Esophagus muscularis mucosa (tissue), 4 donors: Measurements from ENCODE around the gene EEIG2. TPM values are rescaled to one million over a fixed set of nuclear protein-coding genes. Genes with fewer than 3 reads are reported as not detected.

Experiments
- DNase-seq: peaks from one replicate; pipeline ENCODE4 v3.0.0-alpha.2; 2017; ENCODE audit errors: extremely low spot score
- H3K27ac ChIP-seq, 4 donors: fragments of 200-600 bp; sonication (generic); replicated peaks in 1 of 4; 1 replicate in 3 of 4; 2 replicates in 1 of 4; pipeline ENCODE4 v1.5.1; 2016 to 2019; ENCODE audit warnings: mild to moderate bottlenecking in 1 of 4
- H3K27me3 ChIP-seq, 4 donors: fragments of 200-600 bp; sonication (generic); one replicate each; pipeline versions ENCODE4 v1.5.1 to v1.6.0; 2016 to 2019
- H3K36me3 ChIP-seq, 4 donors: fragments of 200-600 bp; sonication (generic); one replicate each; pipeline ENCODE4 v1.5.1; 2016 to 2019
- H3K4me1 ChIP-seq, 4 donors: fragments of 200-600 bp; sonication (generic); one replicate each; pipeline ENCODE4 v1.5.1; 2016 to 2019
- H3K4me3 ChIP-seq, 4 donors: fragments of 200-600 bp; sonication (generic); 1 replicate in 2 of 4; 2 replicates in 2 of 4; pipeline ENCODE4 v1.5.1; 2016 to 2019; ENCODE audit warnings: mild to moderate bottlenecking in 4 of 4, moderate library complexity in 1 of 4
- H3K9me3 ChIP-seq, 4 donors: fragments of 200-600 bp; sonication (generic); 1 replicate in 3 of 4; 2 replicates in 1 of 4; pipeline ENCODE4 v1.5.1; 2016 to 2019
- EP300 ChIP-seq: sonication (generic); formaldehyde crosslinking; IDR thresholded peaks from one replicate; pipeline ENCODE4 v1.6.1; 2017; ENCODE audit warnings: antibody characterized with exemption
- POLR2A ChIP-seq: fragments of 450-650 bp; IDR thresholded peaks from one replicate; pipeline ENCODE4 v1.6.1; 2017; ENCODE audit warnings: antibody characterized with exemption, moderate library complexity, mild to moderate bottlenecking, low read depth
- POLR2AphosphoS5 ChIP-seq, 2 donors: sonication (generic); formaldehyde crosslinking; IDR thresholded peaks; one replicate each; pipeline ENCODE4 v1.6.1; 2017; ENCODE audit warnings: antibody characterized with exemption in 2 of 2
- whole genome bisulfite sequencing: methylation state at CpG from one replicate; pipeline ENCODE4 v1.1.5; 2018; 5-methylcytosine and 5-hydroxymethylcytosine counted together
- intact Hi-C: fragments of 100-400 bp; cut with DNase I; formaldehyde crosslinking; loops from one replicate; pipeline ENCODE4 v1.15.1; 2023
- total RNA-seq, 4 donors: library from RNA; depleted of rRNA; stranded (reverse); fragments of >200 nt; gene quantifications; one replicate each; pipeline versions ENCODE4 v1.1.0 to v1.2.1, GENCODE V29; 2016
- TF ChIP-seq, protein P1 (sequence below), 3 experiments: fragments of 200-600 bp in 2 of 3; fragments of 450-650 bp in 1 of 3; sonication (generic) in 2 of 3; IDR thresholded peaks; one replicate each; pipeline ENCODE4 v1.5.1; 2017 to 2019; ENCODE audit warnings: antibody characterized with exemption in 3 of 3, mild to moderate bottlenecking in 2 of 3, moderate library complexity in 1 of 3

The EEIG2 gene
- total RNA-seq, 4 donors from 2014 or later: 11.6 to 17.2 (median 14.4) TPM

DNA sequence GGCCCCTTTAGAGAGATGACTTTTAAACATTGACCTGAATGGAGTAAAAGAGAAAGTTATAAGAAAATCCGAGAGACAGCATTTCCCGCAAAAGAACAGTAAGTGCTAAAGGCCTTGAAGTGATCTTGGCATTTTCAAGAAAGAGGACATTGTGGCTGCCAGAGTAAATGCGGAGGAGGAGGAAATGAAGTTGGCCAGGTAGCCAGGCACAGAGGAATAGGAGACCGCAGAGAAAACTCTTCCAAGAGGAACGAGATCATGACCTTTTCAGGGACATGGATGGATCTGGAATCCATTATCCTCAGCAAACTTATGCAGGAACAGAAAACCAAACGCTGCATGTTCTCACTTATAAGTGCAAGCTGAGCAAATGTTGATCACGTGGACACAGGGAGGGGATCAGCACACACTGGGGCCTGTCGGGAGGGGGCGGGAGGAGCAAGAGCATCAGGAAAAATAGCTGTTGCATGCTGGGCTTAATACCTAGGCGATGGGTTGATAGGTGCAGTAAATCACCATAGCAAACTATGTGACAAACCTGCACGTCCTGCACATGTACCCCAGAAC is 49.7 kb downstream of the EEIG2 start:
- peaks cover 10 to 21% (median 14%) of the 10 kb centered on the region in 4 donors for H3K4me1 ChIP-seq
- DNase-seq: no peak
- peaks cover 0 to 13% (median 3%) of the 10 kb centered on the region in 4 donors for H3K36me3 ChIP-seq
- no peak overlapping the region for H3K27ac ChIP-seq
- intact Hi-C loops: no loop called here
- no peak overlapping the region for H3K4me3 ChIP-seq
- WGBS: 48% methylated on average over 11 of the region's 11 CpGs
- no peaks in the 10 kb centered on the region for H3K9me3 ChIP-seq
- TF ChIP-seq, protein P1, sequence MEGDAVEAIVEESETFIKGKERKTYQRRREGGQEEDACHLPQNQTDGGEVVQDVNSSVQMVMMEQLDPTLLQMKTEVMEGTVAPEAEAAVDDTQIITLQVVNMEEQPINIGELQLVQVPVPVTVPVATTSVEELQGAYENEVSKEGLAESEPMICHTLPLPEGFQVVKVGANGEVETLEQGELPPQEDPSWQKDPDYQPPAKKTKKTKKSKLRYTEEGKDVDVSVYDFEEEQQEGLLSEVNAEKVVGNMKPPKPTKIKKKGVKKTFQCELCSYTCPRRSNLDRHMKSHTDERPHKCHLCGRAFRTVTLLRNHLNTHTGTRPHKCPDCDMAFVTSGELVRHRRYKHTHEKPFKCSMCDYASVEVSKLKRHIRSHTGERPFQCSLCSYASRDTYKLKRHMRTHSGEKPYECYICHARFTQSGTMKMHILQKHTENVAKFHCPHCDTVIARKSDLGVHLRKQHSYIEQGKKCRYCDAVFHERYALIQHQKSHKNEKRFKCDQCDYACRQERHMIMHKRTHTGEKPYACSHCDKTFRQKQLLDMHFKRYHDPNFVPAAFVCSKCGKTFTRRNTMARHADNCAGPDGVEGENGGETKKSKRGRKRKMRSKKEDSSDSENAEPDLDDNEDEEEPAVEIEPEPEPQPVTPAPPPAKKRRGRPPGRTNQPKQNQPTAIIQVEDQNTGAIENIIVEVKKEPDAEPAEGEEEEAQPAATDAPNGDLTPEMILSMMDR (IDR thresholded peaks at IDR 0.05): no peak
- TF ChIP-seq POLR2AphosphoS5 (IDR thresholded peaks at IDR 0.05): no peak
- no peak for TF ChIP-seq EP300
- no peak for TF ChIP-seq POLR2A
- no peaks in the 10 kb centered on the region for H3K27me3 ChIP-seq

Other genes starting within 250 kb of the EEIG2 start
- not detected for gene NBPF6, start 109.8 kb upstream of the EEIG2 start, total RNA-seq
- gene HENMT1, start 101.0 kb downstream of the EEIG2 start, total RNA-seq: 1 to 10 TPM in 3 of 4 donors, under 1 TPM in 1; 0.83 to 3.8 (median 2.3) TPM
- gene PRPF38B, start 132.2 kb downstream of the EEIG2 start, total RNA-seq: 10 to 100 TPM; 15.9 to 32.4 (median 16.9) TPM
- not detected for gene FNDC7, start 152.8 kb downstream of the EEIG2 start, total RNA-seq
- 10 to 100 TPM; 54.8 to 67.7 (median 63.8) TPM for gene STXBP3, start 186.6 kb downstream of the EEIG2 start, total RNA-seq